Upper lobe of right lung (tissue), 1 donor: ENCODE data around the gene TAF1. TPM values are rescaled to one million over a fixed set of nuclear protein-coding genes. Genes with fewer than 3 reads are reported as not detected.
"Not testable (repeated sequence)": the region's sequence is repeated elsewhere in the genome, so short reads cannot be mapped to it uniquely, and the experiment has no call there.

Experiments used
- ATAC-seq: fragments of 200-7000 bp; cut with Tn5 transposase; one replicate; pipeline ENCODE4 v1.9.1; 2020; ENCODE audit warnings: mild to moderate bottlenecking, moderate library complexity
- DNase-seq: peaks from one replicate; pipeline ENCODE4 v3.0.0-alpha.2; 2020
- H3K27ac ChIP-seq: fragments of 200-600 bp; one replicate; pipeline ENCODE4 v1.8.0; 2022
- H3K27me3 ChIP-seq: fragments of 200-600 bp; one replicate; pipeline ENCODE4 v1.8.0; 2022; ENCODE audit warnings: mild to moderate bottlenecking
- H3K36me3 ChIP-seq: fragments of 200-600 bp; one replicate; pipeline ENCODE4 v1.8.0; 2022
- H3K4me1 ChIP-seq: fragments of 200-600 bp; one replicate; pipeline ENCODE4 v1.8.0; 2022
- H3K4me3 ChIP-seq: fragments of 200-600 bp; one replicate; pipeline ENCODE4 v1.8.0; 2022; ENCODE audit warnings: mild to moderate bottlenecking
- H3K9me3 ChIP-seq: fragments of 200-600 bp; one replicate; pipeline ENCODE4 v1.8.0; 2022
- CTCF ChIP-seq: fragments of 200-600 bp; IDR thresholded peaks from one replicate; pipeline ENCODE4 v1.8.0; 2022; ENCODE audit warnings: antibody characterized with exemption
- intact Hi-C: fragments of 100-400 bp; cut with DNase I; formaldehyde crosslinking; loops from one replicate; pipeline ENCODE4 v1.11.0; 2022
- total RNA-seq: library from RNA; stranded (reverse); fragmentation: NEBNext Ultra II Directional; extraction: Animal tissue kit (Norgen Biotek cat#: 25700); gene quantifications from one replicate; pipeline ENCODE4 v1.2.1, GENCODE V29; 2021
- donor health status: DM: no; HTN: yes; CAD: no; lungs with severe emphysema.

TAF1 gene
- total RNA-seq, 1 donor from 2014 or later: 35.0 TPM

DNA sequence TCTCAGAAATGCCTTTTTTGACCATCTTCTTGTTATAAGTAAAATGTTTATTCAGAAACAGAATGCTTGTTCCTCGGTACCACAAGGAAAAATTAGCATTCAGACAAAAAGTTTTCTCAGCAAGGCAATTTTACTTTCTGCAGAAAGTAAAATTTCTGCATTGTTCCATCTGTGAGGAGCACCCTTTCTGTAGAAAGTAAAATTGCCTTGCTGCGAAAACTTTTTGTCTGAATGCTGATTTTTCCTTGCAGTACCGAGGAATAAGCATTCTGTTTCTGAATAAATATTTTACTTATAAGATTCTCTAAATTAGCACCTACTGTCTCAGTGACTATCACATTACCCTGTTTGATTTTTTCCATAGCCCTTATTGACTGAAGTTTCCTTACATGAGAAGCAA is 39.8 kb upstream of the TAF1 start:
- TF ChIP-seq CTCF: no peak
- no peaks in the 10 kb centered on the region for H3K4me1 ChIP-seq
- H3K36me3 ChIP-seq: no peaks in the 10 kb centered on the region
- ATAC-seq: no peak
- intact Hi-C loops: no loop called here
- DNase-seq: no peak
- H3K27ac ChIP-seq: no peak overlapping the region
- no peaks in the 10 kb centered on the region for H3K9me3 ChIP-seq
- H3K4me3 ChIP-seq: no peak overlapping the region
- H3K27me3 ChIP-seq: no peaks in the 10 kb centered on the region

DNA sequence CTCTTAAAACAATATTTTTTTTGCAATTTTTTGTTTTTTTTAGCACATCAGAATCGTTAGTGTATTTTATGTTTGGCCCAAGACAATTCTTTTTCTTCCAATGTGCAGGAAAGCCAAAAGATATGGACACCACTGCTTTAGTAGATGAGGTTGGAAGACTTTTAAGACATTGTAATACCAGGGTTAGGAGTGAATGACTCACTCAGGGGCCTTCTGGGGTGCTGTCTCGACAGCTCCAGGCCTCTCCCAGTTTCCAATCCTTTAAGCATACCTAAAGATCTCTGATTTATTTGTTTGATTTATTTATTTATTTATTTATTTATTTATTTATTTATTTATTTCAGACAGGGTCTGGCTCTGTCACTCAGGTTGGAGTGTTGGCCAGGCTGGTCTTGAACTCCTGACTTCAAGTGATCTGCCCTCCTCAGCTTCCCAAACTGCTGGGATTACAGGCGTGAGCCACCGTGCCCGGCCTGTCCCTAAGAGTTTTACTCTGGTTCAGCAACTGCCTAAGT is 16.9 kb upstream of the TAF1 start:
- H3K4me3 ChIP-seq, H3K36me3 ChIP-seq, H3K9me3 ChIP-seq, H3K27ac ChIP-seq, H3K4me1 ChIP-seq, ATAC-seq, DNase-seq, intact Hi-C loops, H3K27me3 ChIP-seq: not testable (repeated sequence)

- H3K9me3 ChIP-seq, H3K4me3 ChIP-seq, DNase-seq, H3K4me1 ChIP-seq, H3K27ac ChIP-seq, H3K27me3 ChIP-seq, H3K36me3 ChIP-seq, intact Hi-C loops, ATAC-seq: not testable (repeated sequence)
Measured at GRCh38 chrX:71349867-71350266, 16.3 kb upstream of the TAF1 start.

GRCh38 chrX:71352439-71352838 is 13.7 kb upstream of the TAF1 start:
- intact Hi-C loops, H3K4me3 ChIP-seq, H3K27me3 ChIP-seq, DNase-seq, H3K36me3 ChIP-seq, ATAC-seq, H3K27ac ChIP-seq, H3K4me1 ChIP-seq, H3K9me3 ChIP-seq: not testable (repeated sequence)

GRCh38 chrX:71364221-71364620 is 1.9 kb upstream of the TAF1 start:
- Histone ChIP-seq H3K4me1 (peaks cover 7% of the 10 kb centered on the region), H3K9me3 (no peaks in the 10 kb centered on the region), H3K36me3 (no peaks in the 10 kb centered on the region), H3K27me3 (no peaks in the 10 kb centered on the region), H3K4me3 (no peak overlapping the region), H3K27ac (no peak overlapping the region)
- no peak for DNase-seq
- TF ChIP-seq CTCF: no peak
- intact Hi-C loops: no loop called here
- ATAC-seq: no peak

GRCh38 chrX:71365356-71365874 is 742 bp upstream of the TAF1 start:
- ATAC-seq: no peak
- TF ChIP-seq CTCF: no peak
- intact Hi-C loops: no loop called here

GRCh38 chrX:71366674-71367256 is 608 bp downstream of the TAF1 start:
- Histone ChIP-seq H3K27me3 (no peaks in the 10 kb centered on the region), H3K9me3 (no peaks in the 10 kb centered on the region), H3K4me1 (peaks cover 7% of the 10 kb centered on the region), H3K4me3 (peak overlapping the region; percentile 69), H3K27ac (peak overlapping the region; percentile 86), H3K36me3 (peaks cover 18% of the 10 kb centered on the region)
- DNase-seq: peak; percentile 65
- intact Hi-C loops: no loop called here
- peak; percentile 7 for ATAC-seq
- TF ChIP-seq CTCF: no peak

More at GRCh38 chrX:71365356-71365874, 742 bp upstream of the TAF1 start:
- H3K27ac ChIP-seq: peak overlapping the region; percentile 94
- H3K4me3 ChIP-seq: peak overlapping the region; percentile 61
- peaks cover 7% of the 10 kb centered on the region for H3K4me1 ChIP-seq
- H3K9me3 ChIP-seq: no peaks in the 10 kb centered on the region
- H3K27me3 ChIP-seq: no peaks in the 10 kb centered on the region
- peaks cover 6% of the 10 kb centered on the region for H3K36me3 ChIP-seq
- DNase-seq: no peak
